SK-N-SH (cell line): ENCODE results near the gene TUT4. TPM values are rescaled to one million over a fixed set of nuclear protein-coding genes. Genes with fewer than 3 reads are reported as not detected.

Experiments used
- CTCF ChIA-PET: fragments of 300-600, 350-600 bp; formaldehyde crosslinking; extraction: SDS; loops from one replicate; lab custom pipeline; 2021; lab: Yijun Ruan, JAX
- POLR2A ChIA-PET: fragments of 350-600 bp; sonication (Branson Sonifier 250); formaldehyde crosslinking; extraction: SDS; loops from one replicate; lab custom pipeline; 2020; ENCODE audit warnings: antibody characterized with exemption, inconsistent platforms; lab: Yijun Ruan, JAX
- DNase-seq: peaks from one replicate; pipeline ENCODE4 v3.0.0; 2012
- H2AFZ ChIP-seq: fragments of 200-600 bp; sonication (generic); 2 replicates; pipeline ENCODE4 v1.8.1; 2016; ENCODE audit warnings: antibody characterized with exemption, mild to moderate bottlenecking, low read depth
- H3F3A ChIP-seq: fragments of 200-600 bp; sonication (generic); replicated peaks from 2 replicates; pipeline ENCODE3; 2016; ENCODE audit warnings: antibody characterized with exemption, mild to moderate bottlenecking; ENCODE audit not compliant: insufficient read depth
- H3K27ac ChIP-seq, 2 experiments: fragments of 200-500 bp in 1 of 2; fragments of 200-600 bp in 1 of 2; sonication (Bioruptor generic) in 1 of 2; sonication (generic), shearing (Covaris generic) in 1 of 2; 2 replicates each; pipeline versions ENCODE4 v1.5.1 to v1.6.1; 2014 to 2016; ENCODE audit warnings: low read depth in 2 of 2, inconsistent platforms in 1 of 2, low read length in 1 of 2, mild to moderate bottlenecking in 1 of 2, mixed read lengths in 1 of 2
- H3K27me3 ChIP-seq: fragments of 200-600 bp; sonication (generic), shearing (Covaris generic); 2 replicates; pipeline ENCODE4 v1.6.1; 2016; ENCODE audit warnings: mixed run types; ENCODE audit not compliant: insufficient read depth
- H3K36me3 ChIP-seq, 2 experiments: fragments of 200-500 bp in 1 of 2; fragments of 200-600 bp in 1 of 2; sonication (Bioruptor generic) in 1 of 2; sonication (generic) in 1 of 2; replicated peaks in 1 of 2; 2 replicates each; pipeline versions ENCODE3 to v1.5.1; 2014 to 2016; ENCODE audit warnings: low read length in 1 of 2, mild to moderate bottlenecking in 1 of 2; ENCODE audit not compliant: insufficient read depth in 2 of 2, control insufficient read depth in 1 of 2
- H3K4me1 ChIP-seq, 2 experiments: fragments of 200-500 bp in 1 of 2; fragments of 200-600 bp in 1 of 2; sonication (Bioruptor generic) in 1 of 2; sonication (generic), shearing (Covaris generic) in 1 of 2; 2 replicates each; pipeline versions ENCODE4 v1.5.1 to v1.6.1; 2014 to 2016; ENCODE audit warnings: low read depth in 1 of 2, low read length in 1 of 2, mixed run types in 1 of 2; ENCODE audit not compliant: insufficient read depth in 2 of 2, control insufficient read depth in 1 of 2
- H3K4me2 ChIP-seq: fragments of 200-600 bp; sonication (generic), shearing (Covaris generic); 2 replicates; pipeline ENCODE4 v1.6.1; 2017; ENCODE audit warnings: mixed run types
- H3K4me3 ChIP-seq, 2 experiments: fragments of 200-500 bp in 1 of 2; fragments of 200-600 bp in 1 of 2; sonication (Bioruptor generic) in 1 of 2; sonication (generic), shearing (Covaris generic) in 1 of 2; 2 replicates each; pipeline versions ENCODE4 v1.5.1 to v1.8.1; 2014 to 2016; ENCODE audit warnings: low read depth in 2 of 2, inconsistent platforms in 1 of 2, low read length in 1 of 2, mild to moderate bottlenecking in 1 of 2, mixed read lengths in 1 of 2, moderate library complexity in 1 of 2
- H3K79me2 ChIP-seq: fragments of 200-600 bp; sonication (generic); 2 replicates; pipeline ENCODE4 v1.8.1; 2017; ENCODE audit warnings: mild to moderate bottlenecking; ENCODE audit not compliant: insufficient read depth
- H3K9ac ChIP-seq: fragments of 200-600 bp; sonication (generic); 2 replicates; pipeline ENCODE4 v1.6.1; 2017; ENCODE audit warnings: mixed run types
- H3K9me2 ChIP-seq: fragments of 200-600 bp; sonication (generic); 2 replicates; pipeline ENCODE4 v1.6.1; 2017; ENCODE audit warnings: mixed run types
- H3K9me3 ChIP-seq: fragments of 200-600 bp; sonication (generic); 2 replicates; pipeline ENCODE4 v1.6.1; 2017; ENCODE audit warnings: mixed run types, mild to moderate bottlenecking, moderate library complexity
- H4K20me1 ChIP-seq: fragments of 200-600 bp; sonication (generic); 2 replicates; pipeline ENCODE4 v1.6.1; 2017; ENCODE audit warnings: mild to moderate bottlenecking, mixed run types; ENCODE audit not compliant: insufficient read depth
- CHD2 ChIP-seq: fragments of 150-350 bp; IDR thresholded peaks from 2 replicates; pipeline ENCODE4 v1.6.1; 2018; ENCODE audit warnings: low read length; ENCODE audit not compliant: partially characterized antibody
- FOXM1 ChIP-seq: IDR thresholded peaks from 2 replicates; pipeline ENCODE4 v1.4.0; 2012; ENCODE audit warnings: low read depth, mild to moderate bottlenecking
- GABPA ChIP-seq: IDR thresholded peaks from 2 replicates; pipeline ENCODE4 v1.4.0; 2012; ENCODE audit warnings: low read depth, mild to moderate bottlenecking
- GATA2 ChIP-seq: sonication (generic); formaldehyde crosslinking; IDR thresholded peaks from 2 replicates; pipeline ENCODE4 v1.5.0; 2020; ENCODE audit warnings: mild to moderate bottlenecking, missing genetic modification reagents
- NFIC ChIP-seq: IDR thresholded peaks from 2 replicates; pipeline ENCODE4 v1.4.0; 2012; ENCODE audit warnings: borderline replicate concordance
- POLR2AphosphoS5 ChIP-seq: IDR thresholded peaks from 2 replicates; pipeline ENCODE4 v1.6.1; 2012; ENCODE audit warnings: low read depth, low read length
- RAD21 ChIP-seq: IDR thresholded peaks from 2 replicates; pipeline ENCODE4 v1.6.1; 2012; ENCODE audit warnings: mild to moderate bottlenecking, low read length
- RCOR1 ChIP-seq: fragments of 150-350 bp; IDR thresholded peaks from 2 replicates; pipeline ENCODE4 v1.6.1; 2017; ENCODE audit warnings: antibody characterized with exemption, low read length
- SMC3 ChIP-seq: IDR thresholded peaks from 2 replicates; pipeline ENCODE4 v1.6.1; 2012; ENCODE audit warnings: low read depth, low read length, improper control_type of control experiment
- TAF1 ChIP-seq: IDR thresholded peaks from 2 replicates; pipeline ENCODE4 v1.6.1; 2012; ENCODE audit warnings: low read depth, mild to moderate bottlenecking, low read length, moderate library complexity, borderline replicate concordance
- TCF12 ChIP-seq: IDR thresholded peaks from 2 replicates; pipeline ENCODE4 v1.4.0; 2012
- TEAD4 ChIP-seq: IDR thresholded peaks from 2 replicates; pipeline ENCODE4 v1.4.0; 2012; ENCODE audit warnings: mild to moderate bottlenecking, borderline replicate concordance; ENCODE audit not compliant: insufficient read depth
- USF2 ChIP-seq: fragments of 150-350 bp; IDR thresholded peaks from 2 replicates; pipeline ENCODE4 v1.6.1; 2017; ENCODE audit warnings: antibody characterized with exemption, low read length, low read depth, borderline replicate concordance
- WGBS: methylation state at CpG from one replicate; pipeline ENCODE4 v1.1.6; 2017; ENCODE audit warnings: low lambda C conversion rate; 5-methylcytosine and 5-hydroxymethylcytosine counted together
- polyA plus RNA-seq, 3 experiments: library from polyadenylated mRNA; depleted of rRNA; stranded (reverse); fragments of >200 nt; gene quantifications; 2 replicates each; pipeline ENCODE4 v1.2.3, GENCODE V29; 2012
- TF ChIP-seq, protein P1 (sequence below): fragments of 200-600 bp; sonication (generic); IDR thresholded peaks from 2 replicates; pipeline ENCODE4 v1.6.1; 2017; ENCODE audit warnings: antibody characterized with exemption, mild to moderate bottlenecking, moderate library complexity
- TF ChIP-seq, protein P2 (sequence below): fragments of 150-350 bp; IDR thresholded peaks from 2 replicates; pipeline ENCODE4 v1.6.1; 2016; ENCODE audit warnings: mild to moderate bottlenecking, low read depth, low read length
- TF ChIP-seq, protein P3 (sequence below): IDR thresholded peaks from 2 replicates; pipeline ENCODE4 v1.4.0; 2012; ENCODE audit warnings: low read depth

Gene TUT4
- polyA plus RNA-seq, 1 of the 3 experiments (the other 2 are of a cell fraction): 28.3 TPM

- Histone ChIP-seq H3K4me3 (no peak overlapping the region), H4K20me1 (no peaks in the 10 kb centered on the region), H3K4me1 (peaks cover 0 to 2% of the 10 kb centered on the region in 2 experiments; a peak in 1 of 4 replicates), H3F3A (peaks cover 4% of the 10 kb centered on the region), H3K9ac (no peak overlapping the region), H3K27ac (no peak overlapping the region), H3K36me3 (no peaks in the 10 kb centered on the region), H2AFZ (no peak overlapping the region), H3K79me2 (no peaks in the 10 kb centered on the region), H3K9me3 (no peaks in the 10 kb centered on the region), H3K27me3 (no peaks in the 10 kb centered on the region), H3K9me2 (no peaks in the 10 kb centered on the region), H3K4me2 (no peak overlapping the region)
- ChIA-PET POLR2A (no interaction called here), CTCF (no interaction called here)
- DNase-seq: no peak
- WGBS: 87% methylated on average over 3 of the region's 3 CpGs
- no peak for TF ChIP-seq TAF1
- no peak for TF ChIP-seq GATA2 (CRISPR knock-in tag)
- no peak for TF ChIP-seq USF2
- TF ChIP-seq, protein P1, sequence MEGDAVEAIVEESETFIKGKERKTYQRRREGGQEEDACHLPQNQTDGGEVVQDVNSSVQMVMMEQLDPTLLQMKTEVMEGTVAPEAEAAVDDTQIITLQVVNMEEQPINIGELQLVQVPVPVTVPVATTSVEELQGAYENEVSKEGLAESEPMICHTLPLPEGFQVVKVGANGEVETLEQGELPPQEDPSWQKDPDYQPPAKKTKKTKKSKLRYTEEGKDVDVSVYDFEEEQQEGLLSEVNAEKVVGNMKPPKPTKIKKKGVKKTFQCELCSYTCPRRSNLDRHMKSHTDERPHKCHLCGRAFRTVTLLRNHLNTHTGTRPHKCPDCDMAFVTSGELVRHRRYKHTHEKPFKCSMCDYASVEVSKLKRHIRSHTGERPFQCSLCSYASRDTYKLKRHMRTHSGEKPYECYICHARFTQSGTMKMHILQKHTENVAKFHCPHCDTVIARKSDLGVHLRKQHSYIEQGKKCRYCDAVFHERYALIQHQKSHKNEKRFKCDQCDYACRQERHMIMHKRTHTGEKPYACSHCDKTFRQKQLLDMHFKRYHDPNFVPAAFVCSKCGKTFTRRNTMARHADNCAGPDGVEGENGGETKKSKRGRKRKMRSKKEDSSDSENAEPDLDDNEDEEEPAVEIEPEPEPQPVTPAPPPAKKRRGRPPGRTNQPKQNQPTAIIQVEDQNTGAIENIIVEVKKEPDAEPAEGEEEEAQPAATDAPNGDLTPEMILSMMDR: no peak
- TF ChIP-seq RAD21: no peak
- no peak for TF ChIP-seq RCOR1
- TF ChIP-seq NFIC: no peak
- TF ChIP-seq, protein P2, sequence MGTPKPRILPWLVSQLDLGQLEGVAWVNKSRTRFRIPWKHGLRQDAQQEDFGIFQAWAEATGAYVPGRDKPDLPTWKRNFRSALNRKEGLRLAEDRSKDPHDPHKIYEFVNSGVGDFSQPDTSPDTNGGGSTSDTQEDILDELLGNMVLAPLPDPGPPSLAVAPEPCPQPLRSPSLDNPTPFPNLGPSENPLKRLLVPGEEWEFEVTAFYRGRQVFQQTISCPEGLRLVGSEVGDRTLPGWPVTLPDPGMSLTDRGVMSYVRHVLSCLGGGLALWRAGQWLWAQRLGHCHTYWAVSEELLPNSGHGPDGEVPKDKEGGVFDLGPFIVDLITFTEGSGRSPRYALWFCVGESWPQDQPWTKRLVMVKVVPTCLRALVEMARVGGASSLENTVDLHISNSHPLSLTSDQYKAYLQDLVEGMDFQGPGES: no peak
- TF ChIP-seq SMC3: no peak
- no peak for TF ChIP-seq TCF12
- TF ChIP-seq FOXM1: no peak
- TF ChIP-seq POLR2AphosphoS5: no peak
These were observed 9.9 kb upstream of the TUT4 start for GRCh38 chr1:52562766-52563165.

GRCh38 chr1:52559875-52560274 lies 7.0 kb upstream of the TUT4 start:
- Histone ChIP-seq H3K4me2 (no peak overlapping the region), H3F3A (no peaks in the 10 kb centered on the region), H3K9ac (no peak overlapping the region), H4K20me1 (no peaks in the 10 kb centered on the region), H3K9me2 (no peaks in the 10 kb centered on the region), H3K27me3 (no peaks in the 10 kb centered on the region), H3K4me3 (no peak overlapping the region), H2AFZ (no peak overlapping the region), H3K4me1 (peaks cover 0 to 2% of the 10 kb centered on the region in 2 experiments; a peak in 3 of 4 replicates), H3K9me3 (no peaks in the 10 kb centered on the region), H3K27ac (no peak overlapping the region), H3K79me2 (no peaks in the 10 kb centered on the region), H3K36me3 (no peaks in the 10 kb centered on the region)
- ChIA-PET CTCF (no interaction called here), POLR2A (no interaction called here)
- TF ChIP-seq TCF12: no peak
- TF ChIP-seq, protein P2: no peak
- TF ChIP-seq GABPA: no peak
- no peak for TF ChIP-seq TAF1
- no peak for TF ChIP-seq TEAD4
- TF ChIP-seq, protein P3, sequence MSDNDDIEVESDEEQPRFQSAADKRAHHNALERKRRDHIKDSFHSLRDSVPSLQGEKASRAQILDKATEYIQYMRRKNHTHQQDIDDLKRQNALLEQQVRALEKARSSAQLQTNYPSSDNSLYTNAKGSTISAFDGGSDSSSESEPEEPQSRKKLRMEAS: no peak
- TF ChIP-seq FOXM1: no peak
- TF ChIP-seq CHD2: no peak
- no peak for TF ChIP-seq NFIC
- no peak for DNase-seq
- WGBS: 93% methylated on average over 2 of the region's 2 CpGs
